ENCODE results near the gene TLE3. TPM values are rescaled to one million over a fixed set of nuclear protein-coding genes. Genes with fewer than 3 reads are reported as not detected.

TLE3 gene
- total RNA-seq, 1 donor from 2014 or later, result 45.4 TPM

GRCh38 chr15:70112074-70112395 is 14.3 kb upstream of the TLE3 start:
- peak overlapping the region; percentile 70 for H3K4me3 Mint-ChIP-seq (ENCODE audit: unreplicated experiment)

GRCh38 chr15:70111203-70112073 is 13.7 kb upstream of the TLE3 start:
- H3K4me1 ChIP-seq (ENCODE audit: insufficient read depth, low read length), result peaks cover 13% of the 10 kb centered on the region
- Mint-ChIP-seq H3K9me3 (ENCODE audit: unreplicated experiment) (no peaks in the 10 kb centered on the region), H3K27ac (ENCODE audit: unreplicated experiment) (peak overlapping the region; percentile 78), H3K27me3 (ENCODE audit: low read depth, unreplicated experiment) (peaks cover 48% of the 10 kb centered on the region), H3K4me3 (ENCODE audit: unreplicated experiment) (peak overlapping the region; percentile 70), H3K36me3 (ENCODE audit: low read depth, unreplicated experiment) (no peaks in the 10 kb centered on the region), H3K4me1 (ENCODE audit: low read depth, unreplicated experiment) (peaks cover 25% of the 10 kb centered on the region)
- no peaks in the 10 kb centered on the region for H3K36me3 ChIP-seq (ENCODE audit: insufficient read depth, low read length)
- H3K4me3 ChIP-seq (ENCODE audit: insufficient read depth, low read depth, low read length), result no peak overlapping the region
- peak overlapping the region; percentile 76 for H3K4me2 ChIP-seq (ENCODE audit: low read length)
- FAIRE-seq (peak; percentile 13), DNase-seq (ENCODE audit: low read depth) (peak; percentile 87)
- TF ChIP-seq CTCF (IDR thresholded peaks at IDR 0.05; ENCODE audit: insufficient read depth, low read depth, low read length), result no peak
- no peak for TF ChIP-seq EZH2 (IDR thresholded peaks at IDR 0.05; ENCODE audit: insufficient read depth, low read length)
- H3K27me3 ChIP-seq (ENCODE audit: insufficient read depth, low read length), result peaks cover 14% of the 10 kb centered on the region
- H3K9ac ChIP-seq (ENCODE audit: low read length), result no peak overlapping the region
- no peak overlapping the region for H3K27ac ChIP-seq (ENCODE audit: low read depth, low read length)
- no peaks in the 10 kb centered on the region for H3K9me3 ChIP-seq (ENCODE audit: insufficient read depth, low read depth, low read length)
- H4K20me1 ChIP-seq (ENCODE audit: insufficient read depth, low read length), result no peaks in the 10 kb centered on the region
- no peak overlapping the region for H2AFZ ChIP-seq (ENCODE audit: low read depth, low read length)
- H3K79me2 ChIP-seq (ENCODE audit: insufficient read depth, low read length), result no peaks in the 10 kb centered on the region

More at GRCh38 chr15:70112074-70112395, 14.3 kb upstream of the TLE3 start:
- H3K9ac ChIP-seq (ENCODE audit: low read length), result no peak overlapping the region
- H3K36me3 ChIP-seq (ENCODE audit: insufficient read depth, low read length), result no peaks in the 10 kb centered on the region
- Mint-ChIP-seq H3K27ac (ENCODE audit: unreplicated experiment) (peak overlapping the region; percentile 5), H3K27me3 (ENCODE audit: low read depth, unreplicated experiment) (peaks cover 48% of the 10 kb centered on the region), H3K36me3 (ENCODE audit: low read depth, unreplicated experiment) (no peaks in the 10 kb centered on the region), H3K4me1 (ENCODE audit: low read depth, unreplicated experiment) (peaks cover 25% of the 10 kb centered on the region), H3K9me3 (ENCODE audit: unreplicated experiment) (no peaks in the 10 kb centered on the region)
- peak; percentile 61 for DNase-seq (ENCODE audit: low read depth)
- peak overlapping the region; percentile 76 for H3K4me2 ChIP-seq (ENCODE audit: low read length)
- H4K20me1 ChIP-seq (ENCODE audit: insufficient read depth, low read length), result no peaks in the 10 kb centered on the region
- H2AFZ ChIP-seq (ENCODE audit: low read depth, low read length), result no peak overlapping the region
- H3K79me2 ChIP-seq (ENCODE audit: insufficient read depth, low read length), result no peaks in the 10 kb centered on the region
- no peak for TF ChIP-seq EZH2 (IDR thresholded peaks at IDR 0.05; ENCODE audit: insufficient read depth, low read length)
- no peak for TF ChIP-seq CTCF (IDR thresholded peaks at IDR 0.05; ENCODE audit: insufficient read depth, low read depth, low read length)
- peaks cover 13% of the 10 kb centered on the region for H3K4me1 ChIP-seq (ENCODE audit: insufficient read depth, low read length)
- no peaks in the 10 kb centered on the region for H3K9me3 ChIP-seq (ENCODE audit: insufficient read depth, low read depth, low read length)
- H3K4me3 ChIP-seq (ENCODE audit: insufficient read depth, low read depth, low read length), result no peak overlapping the region
- H3K27me3 ChIP-seq (ENCODE audit: insufficient read depth, low read length), result peaks cover 17% of the 10 kb centered on the region
- H3K27ac ChIP-seq (ENCODE audit: low read depth, low read length), result no peak overlapping the region
- no peak for FAIRE-seq

GRCh38 chr15:70109978-70110377 is 12.3 kb upstream of the TLE3 start:
- Histone ChIP-seq H3K36me3 (ENCODE audit: insufficient read depth, low read length) (no peaks in the 10 kb centered on the region), H2AFZ (ENCODE audit: low read depth, low read length) (no peak overlapping the region), H3K79me2 (ENCODE audit: insufficient read depth, low read length) (no peaks in the 10 kb centered on the region), H4K20me1 (ENCODE audit: insufficient read depth, low read length) (no peaks in the 10 kb centered on the region), H3K27ac (ENCODE audit: low read depth, low read length) (no peak overlapping the region), H3K4me2 (ENCODE audit: low read length) (no peak overlapping the region), H3K9ac (ENCODE audit: low read length) (no peak overlapping the region), H3K4me3 (ENCODE audit: insufficient read depth, low read depth, low read length) (no peak overlapping the region), H3K4me1 (ENCODE audit: insufficient read depth, low read length) (peaks cover 13% of the 10 kb centered on the region), H3K9me3 (ENCODE audit: insufficient read depth, low read depth, low read length) (no peaks in the 10 kb centered on the region), H3K27me3 (ENCODE audit: insufficient read depth, low read length) (peaks cover 14% of the 10 kb centered on the region)
- H3K4me1 Mint-ChIP-seq (ENCODE audit: low read depth, unreplicated experiment), result peaks cover 21% of the 10 kb centered on the region
- no peaks in the 10 kb centered on the region for H3K9me3 Mint-ChIP-seq (ENCODE audit: unreplicated experiment)
- FAIRE-seq, result no peak
- H3K36me3 Mint-ChIP-seq (ENCODE audit: low read depth, unreplicated experiment), result no peaks in the 10 kb centered on the region
- DNase-seq (ENCODE audit: low read depth), result no peak
- TF ChIP-seq CTCF (IDR thresholded peaks at IDR 0.05; ENCODE audit: insufficient read depth, low read depth, low read length), result no peak
- TF ChIP-seq EZH2 (IDR thresholded peaks at IDR 0.05; ENCODE audit: insufficient read depth, low read length), result no peak
- peaks cover 55% of the 10 kb centered on the region for H3K27me3 Mint-ChIP-seq (ENCODE audit: low read depth, unreplicated experiment)
- no peak overlapping the region for H3K4me3 Mint-ChIP-seq (ENCODE audit: unreplicated experiment)
- H3K27ac Mint-ChIP-seq (ENCODE audit: unreplicated experiment), result no peak overlapping the region

All from astrocyte (in vitro differentiated cells and primary cell).